Measurements from ENCODE around the gene TBL1X.

The TBL1X gene

DNA sequence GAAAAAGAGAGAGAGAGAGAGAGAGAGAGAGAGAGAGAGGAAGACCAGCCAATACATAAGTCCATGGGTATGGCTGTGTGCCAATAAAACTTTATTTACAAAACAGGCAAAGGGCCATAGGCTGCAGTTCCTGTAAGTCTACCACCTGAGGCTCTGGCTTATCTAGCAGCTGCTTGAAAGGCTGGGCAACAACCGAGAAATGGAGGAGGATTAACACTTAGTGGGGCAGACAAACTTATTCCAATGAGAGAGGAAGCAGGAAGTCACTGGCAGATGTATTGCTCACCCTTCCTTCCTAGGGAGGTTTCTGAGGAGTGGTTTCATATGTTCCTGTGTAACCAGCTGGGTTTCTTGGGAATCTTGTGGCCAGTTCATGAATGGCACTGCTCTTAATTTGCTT, 305.5 kb downstream of the TBL1X start:
- TF ChIP-seq CTCF (conservative IDR thresholded peaks at IDR 0.05; ENCODE audit: low read length) = no peak
- no peak for DNase-seq (ENCODE audit: low read depth)
- no peak overlapping the region for H3K4me3 ChIP-seq (ENCODE audit: low read length)

- no peak overlapping the region for H3K4me3 ChIP-seq (ENCODE audit: low read length)
- TF ChIP-seq CTCF (conservative IDR thresholded peaks at IDR 0.05; ENCODE audit: low read length) = no peak
- DNase-seq (ENCODE audit: low read depth) = no peak
Measured at GRCh38 chrX:9772943-9773342, 308.1 kb downstream of the TBL1X start.

GRCh38 chrX:9775930-9776329, 311.1 kb downstream of the TBL1X start:
- TF ChIP-seq CTCF (conservative IDR thresholded peaks at IDR 0.05; ENCODE audit: low read length) = no peak
- H3K4me3 ChIP-seq (ENCODE audit: low read length) = no peak overlapping the region
- DNase-seq (ENCODE audit: low read depth) = no peak

- no peak for TF ChIP-seq CTCF (conservative IDR thresholded peaks at IDR 0.05; ENCODE audit: low read length)
- no peak overlapping the region for H3K4me3 ChIP-seq (ENCODE audit: low read length)
- no peak for DNase-seq (ENCODE audit: low read depth)
Measured at GRCh38 chrX:9781941-9782340, 317.1 kb downstream of the TBL1X start.

GRCh38 chrX:9784332-9784731, 319.5 kb downstream of the TBL1X start:
- TF ChIP-seq CTCF (conservative IDR thresholded peaks at IDR 0.05; ENCODE audit: low read length) = no peak
- H3K4me3 ChIP-seq (ENCODE audit: low read length) = no peak overlapping the region
- no peak for DNase-seq (ENCODE audit: low read depth)

GRCh38 chrX:9785254-9785943, 320.5 kb downstream of the TBL1X start:
- H3K4me3 ChIP-seq (ENCODE audit: low read length) = no peak overlapping the region
- no peak for TF ChIP-seq CTCF (conservative IDR thresholded peaks at IDR 0.05; ENCODE audit: low read length)
- no peak for DNase-seq (ENCODE audit: low read depth)

DNA sequence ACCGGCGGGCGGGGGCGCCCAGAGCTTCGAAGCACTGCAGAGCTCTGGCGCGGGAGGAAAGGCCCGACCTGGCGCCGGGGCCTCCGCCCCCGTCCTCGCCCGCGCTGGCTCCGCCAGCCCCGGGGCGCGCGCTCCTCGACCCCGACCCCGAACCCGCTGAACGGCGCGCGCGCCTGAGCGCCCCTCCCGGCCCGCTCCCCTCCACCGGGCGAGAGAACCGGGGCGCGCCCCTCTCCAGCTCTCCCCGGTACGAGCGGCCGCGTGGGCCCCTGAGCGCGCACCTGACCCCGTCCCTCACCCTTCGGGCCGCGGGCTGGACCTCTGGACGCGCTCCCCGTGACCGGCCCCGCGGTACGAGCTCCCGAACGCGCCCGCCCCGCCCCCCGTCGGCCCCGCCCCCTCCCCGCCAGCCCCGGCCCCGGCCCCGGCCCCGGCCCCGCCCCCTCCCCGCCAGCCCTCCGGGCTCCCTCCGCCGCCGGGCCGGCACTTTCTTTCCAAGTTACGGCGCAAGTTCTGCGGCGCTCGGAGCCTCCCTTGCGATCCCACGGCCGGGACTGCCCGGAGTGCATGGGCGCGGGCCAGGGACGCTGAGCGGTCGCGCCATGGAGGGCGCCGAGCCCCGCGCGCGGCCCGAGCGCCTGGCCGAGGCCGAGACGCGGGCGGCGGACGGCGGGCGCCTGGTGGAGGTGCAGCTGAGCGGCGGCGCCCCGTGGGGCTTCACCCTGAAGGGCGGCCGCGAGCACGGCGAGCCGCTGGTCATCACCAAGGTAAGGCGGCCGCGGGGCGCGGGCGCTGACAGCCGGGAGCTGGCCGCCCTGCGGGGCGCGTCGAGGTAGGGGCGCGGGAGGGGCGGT, 321.3 kb downstream of the TBL1X start, which contains the start of gene SHROOM2:
TSS of gene SHROOM2 (plus strand) at position 486 of the 854 bp plus-strand sequence. CDS start at position 603, 117 bp downstream.
- no peak for DNase-seq (ENCODE audit: low read depth)
- TF ChIP-seq CTCF (conservative IDR thresholded peaks at IDR 0.05; ENCODE audit: low read length) = no peak
- no peak within 1 kb of the TSS for H3K4me3 ChIP-seq (ENCODE audit: low read length)
